ENCODE data around the gene DTNBP1.

The DTNBP1 gene

GRCh38 chr6:15499591-15499990 lies 163.2 kb downstream of the DTNBP1 start:
- TF ChIP-seq CTCF (conservative IDR thresholded peaks at IDR 0.05; ENCODE audit: low read length): no peak
- H3K4me3 ChIP-seq (ENCODE audit: low read length): no peak overlapping the region
- DNase-seq (ENCODE audit: low read depth): no peak

DNA sequence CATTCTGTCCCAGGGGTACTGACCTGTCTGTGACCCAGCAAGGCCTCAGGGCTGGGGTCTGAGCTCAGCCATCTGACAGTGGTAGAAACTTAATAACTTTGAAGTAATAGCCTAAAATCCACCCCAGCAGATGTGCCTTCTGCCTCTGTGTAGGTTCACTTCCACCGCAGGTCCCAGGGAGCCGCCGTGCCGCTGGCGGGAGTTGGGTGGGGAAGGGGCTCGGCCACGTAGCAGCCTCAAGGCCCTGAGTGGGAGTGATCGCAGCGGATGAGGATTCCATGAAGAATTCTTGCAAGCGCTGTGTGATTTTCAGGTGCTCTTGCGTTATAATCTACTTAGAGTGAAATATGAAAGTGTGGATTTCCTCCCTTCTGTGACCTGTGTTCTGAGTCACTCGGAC lies 163.7 kb downstream of the DTNBP1 start:
- no peak overlapping the region for H3K4me3 ChIP-seq (ENCODE audit: low read length)
- DNase-seq (ENCODE audit: low read depth): no peak
- no peak for TF ChIP-seq CTCF (conservative IDR thresholded peaks at IDR 0.05; ENCODE audit: low read length)

- TF ChIP-seq CTCF (conservative IDR thresholded peaks at IDR 0.05; ENCODE audit: low read length): no peak
- no peak for DNase-seq (ENCODE audit: low read depth)
- no peak overlapping the region for H3K4me3 ChIP-seq (ENCODE audit: low read length)
Observed at GRCh38 chr6:15498640-15499039, 164.2 kb downstream of the DTNBP1 start.

- TF ChIP-seq CTCF (conservative IDR thresholded peaks at IDR 0.05; ENCODE audit: low read length): no peak
- DNase-seq (ENCODE audit: low read depth): no peak
- no peak overlapping the region for H3K4me3 ChIP-seq (ENCODE audit: low read length)
Observed at GRCh38 chr6:15496345-15497131, 166.3 kb downstream of the DTNBP1 start.

DNA sequence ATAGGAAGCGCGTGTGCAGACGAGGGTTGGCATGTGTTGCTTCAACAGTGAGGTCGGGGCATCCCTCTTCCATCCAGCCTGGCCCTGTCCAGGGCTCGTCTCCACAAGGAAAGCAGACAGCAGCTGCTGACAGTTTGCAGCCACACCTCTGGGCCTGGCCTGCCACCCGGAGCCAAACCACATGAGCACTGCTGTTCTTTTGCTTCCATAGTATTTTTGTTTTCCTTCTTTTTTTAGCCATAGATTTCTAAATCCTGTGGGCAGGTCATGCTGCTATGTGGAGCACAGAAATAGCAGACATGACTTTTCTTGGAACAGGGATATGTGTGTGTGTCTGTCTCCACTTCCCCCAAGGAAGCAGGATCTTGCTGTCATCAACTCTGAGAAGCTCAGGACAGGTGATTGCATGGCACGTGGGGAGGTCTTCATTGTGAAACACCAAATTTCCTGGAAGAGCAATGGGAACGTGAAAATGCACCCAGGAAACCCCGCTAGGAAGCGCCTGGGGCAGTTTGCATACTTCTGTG lies 167.4 kb downstream of the DTNBP1 start:
- peak; percentile 73 for DNase-seq (ENCODE audit: low read depth)
- TF ChIP-seq CTCF (conservative IDR thresholded peaks at IDR 0.05; ENCODE audit: low read length): no peak
- H3K4me3 ChIP-seq (ENCODE audit: low read length): no peak overlapping the region

GRCh38 chr6:15493437-15494168 lies 169.2 kb downstream of the DTNBP1 start:
- no peak for TF ChIP-seq CTCF (conservative IDR thresholded peaks at IDR 0.05; ENCODE audit: low read length)
- no peak overlapping the region for H3K4me3 ChIP-seq (ENCODE audit: low read length)
- DNase-seq (ENCODE audit: low read depth): peak; percentile 50

DNA sequence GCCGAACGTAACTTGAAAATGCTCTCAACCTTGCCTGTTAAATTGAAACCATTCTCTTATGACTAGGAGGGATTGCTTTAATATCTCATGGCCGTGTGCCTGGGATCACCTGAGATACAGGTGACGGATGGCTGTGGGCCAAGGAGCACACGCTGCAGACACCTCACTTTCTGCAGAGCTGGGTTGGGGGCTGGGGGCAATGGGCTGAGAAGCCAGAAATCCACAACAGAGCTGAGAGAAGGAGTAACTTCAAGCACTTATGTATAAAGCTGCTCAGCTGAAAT lies 170.9 kb downstream of the DTNBP1 start:
- no peak overlapping the region for H3K4me3 ChIP-seq (ENCODE audit: low read length)
- no peak for TF ChIP-seq CTCF (conservative IDR thresholded peaks at IDR 0.05; ENCODE audit: low read length)
- DNase-seq (ENCODE audit: low read depth): no peak
